GM12878 (cell line): ENCODE results near the gene SLF2. TPM values are rescaled to one million over a fixed set of nuclear protein-coding genes. Genes with fewer than 3 reads are reported as not detected.

ENCODE experiments used
- ATAC-seq: fragments of 200-7000 bp; cut with Tn5 transposase; 3 replicates; pipeline ENCODE4 v1.9.1; 2020; ENCODE audit warnings: mild to moderate bottlenecking, moderate library complexity
- BruUV-seq: library from RNA; stranded (reverse); fragments of 400-500 nt; replicated peaks from 2 replicates; lab custom pipeline; 2021; lab: Mats Ljungman, UMichigan
- CTCF ChIA-PET: fragments of 300-600 bp; sonication (Branson Sonifier 250); formaldehyde crosslinking; extraction: SDS; loops from one replicate; lab custom pipeline; 2021; ENCODE audit warnings: inconsistent platforms; lab: Yijun Ruan, JAX
- POLR2A ChIA-PET: fragments of 350-600 bp; formaldehyde crosslinking; extraction: SDS; loops from one replicate; lab custom pipeline; 2021; ENCODE audit warnings: inconsistent platforms; lab: Charles Lee
- RAD21 ChIA-PET: fragments of 300-600 bp; sonication (Branson Sonifier 250); formaldehyde crosslinking; loops from one replicate; lab custom pipeline; 2023; ENCODE audit warnings: antibody characterized with exemption; ENCODE audit not compliant: unreplicated experiment; lab: Charles Lee
- SMC1A ChIA-PET: fragments of 300-600 bp; sonication (Branson Sonifier 250); formaldehyde crosslinking; loops from one replicate; lab custom pipeline; 2023; ENCODE audit not compliant: unreplicated experiment, uncharacterized antibody; lab: Charles Lee
- DNase-seq: peaks from one replicate; pipeline ENCODE4 v3.0.0-alpha.2; 2011; ENCODE audit warnings: low read depth, low spot score
- FAIRE-seq: peaks from 3 replicates; lab custom pipeline; 2011; peaks lifted over from hg19 to GRCh38; lab: Jason Lieb, UNC
- H2AFZ ChIP-seq: 2 replicates; pipeline ENCODE4 v1.6.0; 2011; ENCODE audit warnings: low read depth, low read length, control low read depth; ENCODE audit not compliant: control insufficient read depth
- H3K27ac ChIP-seq: 2 replicates; pipeline ENCODE4 v1.5.1; 2011; ENCODE audit warnings: control low read depth; ENCODE audit not compliant: control insufficient read depth, insufficient read depth
- H3K27me3 ChIP-seq, 2 experiments: replicated peaks in 1 of 2; 2 replicates each; pipeline versions ENCODE4 v1.6.0 to v1.6.1; 2011; ENCODE audit warnings: low read length in 1 of 2; ENCODE audit not compliant: control insufficient read depth in 2 of 2, insufficient read depth in 2 of 2
- H3K36me3 ChIP-seq, 2 experiments: 2 replicates each; pipeline ENCODE4 v1.5.1; 2011; ENCODE audit warnings: low read length in 1 of 2; ENCODE audit not compliant: control insufficient read depth in 2 of 2, insufficient read depth in 2 of 2
- H3K4me1 ChIP-seq: 2 replicates; pipeline ENCODE4 v1.6.1; 2011; ENCODE audit warnings: mild to moderate bottlenecking, low read length, moderate library complexity, mixed read lengths; ENCODE audit not compliant: control insufficient read depth, insufficient read depth
- H3K4me2 ChIP-seq: 2 replicates; pipeline ENCODE4 v1.6.0; 2011; ENCODE audit warnings: control low read depth; ENCODE audit not compliant: control insufficient read depth, insufficient read depth
- H3K4me3 ChIP-seq: fragments of 200-600 bp; sonication (generic); 2 replicates; pipeline ENCODE4 v1.5.1; 2016
- H3K79me2 ChIP-seq: 2 replicates; pipeline ENCODE4 v1.6.0; 2011; ENCODE audit warnings: low read length; ENCODE audit not compliant: control insufficient read depth, insufficient read depth
- H3K9ac ChIP-seq: 2 replicates; pipeline ENCODE4 v1.8.0; 2011; ENCODE audit warnings: low read length, control low read depth, mixed read lengths; ENCODE audit not compliant: control insufficient read depth, insufficient read depth
- H3K9me3 ChIP-seq: replicated peaks from 3 replicates; pipeline ENCODE4 v1.5.1; 2011; ENCODE audit warnings: mild to moderate bottlenecking, low read length; ENCODE audit not compliant: control insufficient read depth, insufficient read depth
- H4K20me1 ChIP-seq: 2 replicates; pipeline ENCODE4 v1.6.0; 2011; ENCODE audit not compliant: control insufficient read depth, insufficient read depth
- BHLHE40 ChIP-seq, 2 experiments: fragments of 450-650 bp in 1 of 2; IDR thresholded peaks; 2 replicates each; pipeline ENCODE4 v1.6.1; 2011 to 2017; ENCODE audit warnings: low read depth in 2 of 2, borderline replicate concordance in 1 of 2, improper control_type of control experiment in 1 of 2, low read length in 1 of 2, mild to moderate bottlenecking in 1 of 2
- HDAC2 ChIP-seq: fragments of 200-600 bp; sonication (generic); IDR thresholded peaks from 2 replicates; pipeline ENCODE4 v1.6.1; 2017
- IKZF2 ChIP-seq, 2 experiments: fragments of 450-650 bp; IDR thresholded peaks; 2 replicates each; pipeline ENCODE4 v1.6.1; 2017; ENCODE audit warnings: mild to moderate bottlenecking in 2 of 2, moderate library complexity in 2 of 2
- KAT2A ChIP-seq: conservative IDR thresholded peaks from 2 replicates; pipeline ENCODE4 v1.6.1; 2011; ENCODE audit warnings: low read depth, low read length; ENCODE audit not compliant: control insufficient read depth
- LARP7 ChIP-seq: fragments of 450-650 bp; IDR thresholded peaks from 2 replicates; pipeline ENCODE4 v1.6.1; 2017; ENCODE audit warnings: mild to moderate bottlenecking
- NBN ChIP-seq: fragments of 450-650 bp; IDR thresholded peaks from 2 replicates; pipeline ENCODE4 v1.6.1; 2016
- PAX8 ChIP-seq: fragments of 450-650 bp; IDR thresholded peaks from 2 replicates; pipeline ENCODE4 v1.6.1; 2017; ENCODE audit warnings: mild to moderate bottlenecking, moderate library complexity
- WGBS: methylation state at CpG from one replicate; pipeline ENCODE4 v1.1.6; 2016; ENCODE audit warnings: low lambda C conversion rate; ENCODE audit not compliant: insufficient replicate concordance, insufficient coverage; ENCODE audit errors: missing lambda C conversion rate; 5-methylcytosine and 5-hydroxymethylcytosine counted together
- in situ Hi-C: fragments of 300-500 bp; cut with MboI; formaldehyde crosslinking; loops from 9 replicates; pipeline ENCODE4 v1.14.3; 2018; ENCODE audit warnings: mixed read lengths
- intact Hi-C: fragments of 100-400 bp; cut with micrococcal nuclease; formaldehyde crosslinking; loops from one replicate; pipeline ENCODE4 v1.14.2; 2022; ENCODE audit not compliant: unreplicated experiment
- polyA plus RNA-seq, 11 experiments: library from polyadenylated mRNA; depleted of rRNA in 4 of 11; unstranded in 6 of 11; stranded (reverse) in 5 of 11; fragments of >200 nt; fragmentation: Nextera tagmentation in 4 of 11; fragmentation: Illumina TruSeq in 1 of 11; extraction: Ambion mirVana in 4 of 11; extraction: Trizol in 1 of 11; gene quantifications; 1 replicate in 1 of 11; 2 replicates in 10 of 11; pipeline versions ENCODE4 v1.2.1 to v1.2.3, GENCODE V29; 2011 to 2016; ENCODE audit warnings: inconsistent platforms in 2 of 11, missing spikeins in 2 of 11, low read depth in 1 of 11
- total RNA-seq, 4 experiments: library from RNA; depleted of rRNA in 3 of 4; stranded (reverse); fragments of >200 nt in 3 of 4; fragmentation: Illumina TruSeq in 1 of 4; extraction: Trizol in 1 of 4; gene quantifications; 2 replicates each; pipeline versions ENCODE4 v1.2.1 to v1.2.3, GENCODE V29; 2013 to 2021
- TF ChIP-seq, protein P1 (sequence below): IDR thresholded peaks from 2 replicates; pipeline ENCODE4 v1.6.1; 2011; ENCODE audit warnings: low read depth, low read length, improper control_type of control experiment, borderline replicate concordance

SLF2 gene
- total and polyA plus RNA-seq, 10 of the 15 experiments (the other 5 are each of a cell fraction or from before 2014, with no cell fraction given), result 3.0 to 25.2 (median 17.9) TPM

DNA sequence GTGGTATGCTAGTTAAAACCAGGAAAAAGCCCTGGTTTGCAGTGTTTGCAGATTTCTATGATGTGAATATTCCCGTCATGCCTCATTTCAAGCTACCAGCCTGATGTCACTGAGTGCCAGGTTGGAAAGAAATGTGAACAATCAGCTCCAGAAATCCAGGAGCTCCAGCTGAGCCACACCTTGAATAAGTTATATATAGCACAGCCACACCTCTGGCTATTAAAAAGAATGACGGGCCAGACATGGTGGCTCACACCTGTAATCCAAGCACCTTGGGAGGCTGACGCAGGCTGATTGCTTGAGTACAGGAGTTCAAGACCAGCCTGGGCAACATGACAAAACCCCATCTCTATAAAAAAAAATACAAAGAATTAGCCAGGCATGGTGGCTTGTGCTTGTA, 18.7 kb upstream of the SLF2 start (continued):
- TF ChIP-seq IKZF2 (IDR thresholded peaks at IDR 0.05), result no peak
- no peak for TF ChIP-seq LARP7
- TF ChIP-seq PAX8, result no peak
- TF ChIP-seq, protein P1, sequence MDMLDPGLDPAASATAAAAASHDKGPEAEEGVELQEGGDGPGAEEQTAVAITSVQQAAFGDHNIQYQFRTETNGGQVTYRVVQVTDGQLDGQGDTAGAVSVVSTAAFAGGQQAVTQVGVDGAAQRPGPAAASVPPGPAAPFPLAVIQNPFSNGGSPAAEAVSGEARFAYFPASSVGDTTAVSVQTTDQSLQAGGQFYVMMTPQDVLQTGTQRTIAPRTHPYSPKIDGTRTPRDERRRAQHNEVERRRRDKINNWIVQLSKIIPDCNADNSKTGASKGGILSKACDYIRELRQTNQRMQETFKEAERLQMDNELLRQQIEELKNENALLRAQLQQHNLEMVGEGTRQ, result no peak
- no peak for TF ChIP-seq KAT2A

DNA sequence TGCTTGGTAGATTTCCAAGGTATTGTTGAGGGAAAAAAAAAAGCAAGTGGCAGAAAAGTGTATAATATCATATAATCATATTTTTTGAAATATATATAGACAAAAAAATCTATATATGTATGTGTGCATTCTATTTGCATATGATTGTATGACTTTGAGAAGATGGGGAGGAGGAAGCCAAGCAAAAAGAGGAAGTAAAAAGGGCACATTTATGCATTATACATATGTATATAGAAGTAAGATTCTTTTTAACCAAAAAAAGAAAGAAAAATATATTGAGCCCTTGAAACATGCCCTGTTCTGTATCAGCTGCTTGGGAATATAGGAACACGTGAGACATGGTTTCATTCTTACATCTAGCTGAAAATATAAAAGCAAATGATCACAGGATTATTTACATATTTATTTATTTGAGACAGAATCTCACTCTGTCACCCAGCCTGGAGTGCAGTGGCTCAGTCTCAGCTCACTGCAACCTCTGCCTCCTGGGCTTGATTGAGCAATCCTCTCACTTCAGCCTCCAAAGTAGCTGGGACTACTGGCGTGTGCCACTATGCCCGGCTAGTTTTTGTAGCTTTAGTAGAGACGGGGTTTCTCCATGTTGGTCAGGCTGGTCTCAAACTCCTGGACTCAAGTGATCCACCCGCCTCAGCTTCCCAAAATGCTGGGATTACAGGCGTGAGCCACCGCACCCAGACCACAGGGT, 18.0 kb upstream of the SLF2 start:
- CTCF ChIA-PET, result interaction anchor here (0.6 to 2.9 kb wide), 6 partner anchors 10 to 377 kb away, joined by 3 to 7 read pairs (median 4); partner anchors contain the start of gene SLF2
- FAIRE-seq, result no peak

More for the DNA sequence above, 18.0 kb upstream of the SLF2 start:
- POLR2A ChIA-PET, result interaction anchor here (1.9 kb wide), 1 partner anchor 18 kb away, joined by 9 read pairs; the partner anchor contains the start of gene SLF2
- Histone ChIP-seq H3K4me2 (peak overlapping the region; percentile 5; the same call in 1 of the 2 replicates), H3K9me3 (no peaks in the 10 kb centered on the region), H3K4me1 (no peaks in the 10 kb centered on the region), H3K79me2 (no peaks in the 10 kb centered on the region), H2AFZ (no peak overlapping the region), H3K9ac (no peak overlapping the region), H4K20me1 (no peaks in the 10 kb centered on the region), H3K27me3 (peaks cover 0 to 1% of the 10 kb centered on the region in 2 experiments; a peak in 2 of 4 replicates), H3K36me3 (no peaks in the 10 kb centered on the region), H3K4me3 (no peak overlapping the region), H3K27ac (no peak overlapping the region)
- TF ChIP-seq HDAC2 (no peak), BHLHE40 (IDR thresholded peaks at IDR 0.05; ENCODE audit: borderline replicate concordance in 1 of 2, low read depth in 2 of 2, low read length in 1 of 2) (0 out of 4 replicates have a peak, but pooled peaks of 1 of the 2 experiments have one; percentile 30), NBN (no peak)
- ATAC-seq, result peak; percentile 59
- intact Hi-C loops (no loop called here), in situ Hi-C loops (no loop called here)
- no peak for DNase-seq
- SMC1A ChIA-PET, result interaction anchor here (1.1 to 2.3 kb wide), 5 partner anchors 12 to 19 kb away, joined by 3 to 11 read pairs (median 5); partner anchors contain the start of gene SLF2
- WGBS, result 11% methylated on average over 7 of the region's 7 CpGs
- RAD21 ChIA-PET, result interaction anchor here (0.7 to 1.4 kb wide), 2 partner anchors 17 to 19 kb away, joined by 3 read pairs; no protein-coding TSS in a partner anchor
- no TSS peak for BruUV-seq
